Activated CD4-positive, alpha-beta T cell treated with anti-CD3 and anti-CD28 coated beads, Interleukin-10, Interleukin-2, amounts not matched to agents 100 ng/mL and 50 ng/mL, durations not matched to agents 16 hours and 8 hours (primary cell): Measurements from ENCODE around the gene RBM42.
"Not testable (repeated sequence)": the region's sequence is repeated elsewhere in the genome, so short reads cannot be mapped to it uniquely, and the experiment has no call there.

ENCODE experiments used
- DNase-seq: peaks from one replicate; pipeline ENCODE4 v3.0.0-alpha.2; 2020

The RBM42 gene, protein sequence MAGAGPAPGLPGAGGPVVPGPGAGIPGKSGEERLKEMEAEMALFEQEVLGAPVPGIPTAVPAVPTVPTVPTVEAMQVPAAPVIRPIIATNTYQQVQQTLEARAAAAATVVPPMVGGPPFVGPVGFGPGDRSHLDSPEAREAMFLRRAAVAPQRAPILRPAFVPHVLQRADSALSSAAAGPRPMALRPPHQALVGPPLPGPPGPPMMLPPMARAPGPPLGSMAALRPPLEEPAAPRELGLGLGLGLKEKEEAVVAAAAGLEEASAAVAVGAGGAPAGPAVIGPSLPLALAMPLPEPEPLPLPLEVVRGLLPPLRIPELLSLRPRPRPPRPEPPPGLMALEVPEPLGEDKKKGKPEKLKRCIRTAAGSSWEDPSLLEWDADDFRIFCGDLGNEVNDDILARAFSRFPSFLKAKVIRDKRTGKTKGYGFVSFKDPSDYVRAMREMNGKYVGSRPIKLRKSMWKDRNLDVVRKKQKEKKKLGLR

DNA sequence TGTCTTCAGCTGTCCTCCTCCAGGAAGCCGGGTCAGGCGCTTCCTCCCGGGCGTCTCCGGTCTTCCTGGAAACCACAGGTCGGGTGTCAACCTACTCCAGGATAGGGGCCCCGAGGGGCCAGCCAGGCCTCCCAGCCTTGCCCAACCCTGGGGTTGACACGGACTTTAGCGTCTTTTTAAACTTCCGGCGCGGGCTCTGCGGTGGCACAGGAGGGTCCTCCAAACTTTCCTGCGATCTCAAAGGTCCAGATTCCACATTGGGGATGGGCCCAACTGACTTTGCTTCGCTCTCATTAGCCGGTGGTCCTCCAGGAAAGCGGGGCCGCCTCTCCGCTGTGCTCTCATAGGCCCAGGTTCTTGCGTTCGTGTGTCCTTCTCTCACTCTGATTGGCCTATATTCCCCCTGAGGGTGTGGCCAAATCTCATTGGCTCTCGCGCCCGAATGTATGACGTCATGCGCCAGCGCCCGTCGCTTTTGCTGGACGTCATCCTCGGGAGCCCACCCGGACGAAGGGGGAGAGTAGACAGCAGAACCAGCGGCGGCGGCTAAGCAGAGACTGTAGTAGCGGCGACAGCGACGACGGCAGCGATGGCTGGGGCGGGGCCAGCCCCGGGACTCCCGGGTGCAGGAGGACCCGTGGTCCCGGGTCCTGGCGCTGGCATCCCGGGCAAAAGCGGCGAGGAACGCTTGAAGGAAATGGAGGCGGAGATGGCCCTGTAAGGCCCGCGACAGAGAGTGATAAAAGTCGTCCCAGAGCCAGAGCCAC, at the start of gene RBM42:
TSS of gene RBM42 (plus strand) at position 472 of the 767 bp plus-strand sequence. CDS start at position 590, 118 bp downstream.
- peak; percentile 99 for DNase-seq

DNA sequence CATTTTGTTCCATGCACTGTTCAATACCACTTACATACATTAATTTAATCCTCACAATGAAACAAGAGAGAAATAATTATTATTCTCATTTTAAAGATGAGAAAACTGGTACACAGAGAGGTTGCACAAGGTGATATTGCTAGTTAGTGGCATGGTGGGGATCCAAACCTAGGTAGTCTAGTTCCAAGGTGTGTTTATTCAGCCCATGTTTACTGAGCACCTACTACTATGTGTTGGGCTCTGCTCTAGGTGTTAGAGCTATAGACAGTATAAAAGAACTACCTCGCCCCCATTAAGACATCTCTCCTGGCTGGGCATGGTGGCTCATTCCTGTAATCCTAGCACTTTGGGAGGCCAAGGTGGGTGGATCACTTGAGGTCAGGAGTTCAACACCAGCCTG, 46.1 kb upstream of the RBM42 start:
- DNase-seq, result no peak

DNA sequence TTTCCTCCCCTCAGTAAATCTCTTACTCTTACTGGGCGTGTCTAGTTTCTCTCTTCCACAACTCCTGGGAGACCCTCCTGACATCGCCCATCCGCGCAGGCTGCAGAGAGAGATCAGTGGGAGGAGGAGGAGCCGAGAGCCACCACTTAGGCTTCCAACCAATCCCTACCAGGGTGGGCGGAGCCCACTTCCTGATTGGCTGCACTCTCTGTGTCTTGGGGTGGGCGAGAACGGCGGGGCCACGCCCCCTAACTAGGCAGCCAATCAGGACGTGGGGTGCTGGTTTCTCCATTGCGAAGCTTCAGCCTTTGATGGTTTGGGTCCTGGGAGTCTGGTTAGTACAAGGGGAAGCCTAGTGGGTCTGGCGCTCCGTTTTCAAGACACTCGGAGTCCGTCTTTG, 43.0 kb upstream of the RBM42 start, which contains the start of gene PMIS2:
TSS of gene PMIS2 (plus strand) at position 326 of the 400 bp plus-strand sequence. CDS start 87 bp downstream, outside the sequence.
- peak; percentile 16 for DNase-seq

DNA sequence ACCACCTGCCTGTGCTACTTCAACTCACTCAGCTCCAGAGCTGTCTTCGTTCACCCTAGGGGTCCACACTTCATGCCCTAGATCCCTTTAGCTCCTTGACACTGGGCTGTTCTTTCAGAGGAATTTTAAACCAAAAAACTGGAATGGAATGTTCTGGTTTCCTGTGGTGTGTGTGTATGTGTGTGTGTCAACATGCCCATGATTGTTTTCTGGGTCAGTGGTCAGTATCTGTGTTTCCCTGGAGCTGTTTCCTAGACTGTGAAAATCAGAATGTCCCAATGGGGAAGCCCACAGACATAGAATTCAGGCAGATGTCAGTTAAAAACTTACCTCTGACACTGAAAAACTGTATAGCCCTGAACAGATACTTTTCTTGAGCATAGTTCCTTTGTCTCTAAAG, 41.5 kb upstream of the RBM42 start:
- no peak for DNase-seq

DNA sequence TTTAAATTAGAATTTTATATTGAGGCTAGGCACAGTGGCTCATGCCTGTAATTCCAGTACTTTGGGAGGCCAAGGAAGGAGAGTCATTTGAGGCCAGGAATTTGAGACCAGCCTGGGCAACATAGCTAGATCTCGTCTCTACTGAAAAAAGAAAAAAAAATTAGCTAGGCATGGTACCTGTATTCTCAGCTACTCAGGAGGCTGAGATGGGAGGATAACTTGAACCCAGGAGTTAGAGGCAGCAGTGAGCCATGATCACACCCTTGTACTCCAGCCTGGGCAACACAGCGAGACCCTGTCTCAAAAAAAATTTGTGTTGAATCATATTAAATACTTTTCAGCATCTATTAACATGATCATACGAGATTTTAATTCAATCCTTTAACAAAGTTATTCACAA, 38.0 kb upstream of the RBM42 start:
- DNase-seq, result no peak

DNA sequence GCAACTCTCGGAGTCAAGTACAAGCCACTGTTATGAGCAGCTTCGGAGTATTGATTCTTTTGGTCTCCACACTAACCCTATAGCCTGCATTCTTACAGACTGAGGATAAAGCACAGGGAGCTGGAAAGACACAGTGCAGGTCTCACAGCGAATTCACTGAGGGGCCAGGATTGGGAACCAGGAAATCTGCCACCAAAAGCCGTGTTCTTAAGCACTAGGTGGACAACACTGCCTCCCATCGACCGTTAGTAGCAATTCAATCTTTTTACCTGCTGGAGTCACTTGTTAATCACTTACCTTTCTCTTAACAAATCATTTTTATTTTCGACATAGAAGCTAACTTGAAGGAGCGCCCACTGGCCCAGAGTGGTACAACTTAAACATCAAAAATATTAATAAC, 36.6 kb upstream of the RBM42 start:
- DNase-seq, result peak; percentile 41

DNA sequence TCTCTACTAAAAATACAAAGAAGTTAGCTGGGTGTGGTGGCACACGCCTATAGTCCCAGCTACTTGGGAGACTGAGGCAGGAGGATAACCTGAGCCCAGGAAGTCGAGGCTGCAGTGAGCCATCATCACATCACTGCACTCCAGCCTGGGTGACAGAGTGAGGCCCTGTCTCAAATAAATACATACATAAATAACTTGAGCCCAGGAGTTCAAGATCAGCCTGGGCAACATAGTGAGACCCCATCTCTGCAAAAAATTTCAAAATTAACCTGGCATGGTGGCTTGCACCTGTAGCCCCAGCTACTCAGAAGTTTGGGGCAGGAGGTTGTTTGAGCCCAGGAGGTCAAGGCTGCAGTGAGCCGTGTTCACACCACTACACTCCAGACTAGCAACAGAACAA, 33.8 kb upstream of the RBM42 start:
- DNase-seq, result not testable (repeated sequence)

DNA sequence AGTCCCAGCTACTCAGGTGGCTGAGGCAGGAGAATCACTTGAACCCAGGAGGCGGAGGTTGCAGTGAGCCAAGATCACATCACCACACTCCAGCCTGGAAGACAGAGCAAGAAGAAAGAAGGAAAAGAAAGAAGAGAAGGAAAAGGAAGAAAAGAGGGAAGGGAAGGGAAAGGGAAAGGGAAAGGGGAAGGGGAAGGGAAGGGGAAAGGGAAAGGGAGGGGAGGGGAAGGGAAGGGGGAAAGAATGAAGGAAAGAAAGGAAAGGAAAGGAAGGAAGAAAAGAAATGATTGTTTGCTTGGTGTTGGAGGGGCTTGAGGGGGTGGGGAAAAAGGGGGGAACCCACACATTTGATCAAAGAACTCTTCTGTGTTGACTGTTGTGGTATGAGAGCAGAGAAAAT, 32.9 kb upstream of the RBM42 start:
- DNase-seq, result no peak

DNA sequence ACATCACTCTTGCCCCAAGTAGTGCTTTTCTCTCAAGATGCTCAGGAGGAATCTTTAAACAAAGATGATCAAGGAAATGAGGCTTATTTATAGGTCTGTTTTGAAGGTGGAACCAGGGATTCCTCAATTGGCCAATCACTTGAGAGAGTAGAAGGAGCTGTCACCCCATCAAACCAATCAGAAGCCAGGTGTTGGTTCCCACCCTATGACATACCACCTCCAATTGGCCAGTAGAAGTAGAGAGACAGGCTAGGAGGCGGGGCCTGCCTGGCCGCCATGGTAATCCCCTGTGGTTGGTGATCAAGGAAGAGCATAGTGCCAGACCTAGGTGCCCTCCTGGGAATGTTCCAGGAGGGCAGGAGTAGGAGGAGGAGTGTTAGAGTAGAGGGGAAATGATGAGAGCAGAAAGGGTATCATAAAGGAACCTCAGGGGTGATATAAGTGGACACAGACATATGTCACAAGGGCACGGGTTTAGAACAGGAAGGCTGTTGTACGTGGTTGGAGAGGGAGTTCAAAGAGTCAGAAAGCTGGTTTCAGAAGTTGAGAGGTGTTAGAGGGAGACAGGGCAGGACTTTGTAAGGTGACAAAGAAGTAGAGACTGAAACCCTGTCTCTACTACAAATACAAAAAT, 32.4 kb upstream of the RBM42 start:
- DNase-seq, result peak; percentile 31

DNA sequence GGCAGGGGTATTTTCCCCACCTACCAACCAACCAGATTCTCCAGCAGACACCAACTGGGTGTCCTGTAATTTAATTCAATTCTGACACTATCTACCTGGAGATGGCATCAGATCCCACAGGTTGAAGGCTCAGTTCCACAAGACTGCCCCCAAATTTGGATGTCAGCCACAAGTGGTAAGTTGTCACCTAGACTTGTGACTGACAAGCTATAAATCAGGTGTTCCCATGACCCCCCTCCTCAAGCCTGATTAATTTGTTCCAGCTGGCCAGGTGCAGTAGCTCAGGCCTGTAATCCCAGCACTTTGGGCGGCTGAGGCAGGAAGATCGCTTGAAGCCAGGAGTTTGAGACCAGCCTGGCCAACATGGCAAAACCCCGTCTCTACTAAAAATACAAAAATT, 26.9 kb upstream of the RBM42 start:
- no peak for DNase-seq

DNA sequence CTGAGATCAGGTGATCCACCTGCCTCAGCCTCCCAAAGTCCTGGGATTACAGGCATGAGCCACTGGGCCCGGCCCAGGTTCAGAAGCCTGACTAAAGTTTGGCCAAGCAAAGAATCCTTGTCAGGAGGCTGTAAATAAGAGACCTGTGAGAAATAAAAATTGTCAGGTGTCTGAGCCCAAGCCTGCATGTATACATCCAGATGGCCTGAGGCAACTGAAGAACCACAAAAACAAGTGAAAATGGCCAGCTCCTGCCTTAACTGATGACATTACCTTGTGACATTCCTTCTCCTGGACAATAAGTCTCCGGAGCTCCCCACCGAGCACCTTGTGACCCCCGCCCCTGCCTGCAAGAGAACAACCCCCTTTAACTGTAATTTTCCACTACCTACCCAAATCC, 24.4 kb upstream of the RBM42 start:
- not testable (repeated sequence) for DNase-seq

DNA sequence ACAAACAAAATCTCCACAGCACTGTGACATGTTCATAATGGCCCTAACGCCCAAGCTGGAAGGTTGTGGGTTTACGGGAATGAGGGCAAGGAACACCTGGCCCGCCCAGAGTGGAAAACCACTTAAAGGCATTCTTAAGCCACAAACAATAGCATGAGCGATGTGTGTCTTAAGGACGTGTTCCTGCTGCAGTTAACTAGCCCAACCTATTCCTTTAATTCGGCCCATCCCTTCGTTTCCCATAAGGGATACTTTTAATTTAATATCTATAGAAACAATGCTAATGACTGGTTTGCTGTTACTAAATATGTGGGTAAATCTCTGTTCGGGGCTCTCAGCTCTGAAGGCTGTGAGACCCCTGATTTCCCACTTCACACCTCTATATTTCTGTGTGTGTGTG, 21.7 kb upstream of the RBM42 start:
- not testable (repeated sequence) for DNase-seq

DNA sequence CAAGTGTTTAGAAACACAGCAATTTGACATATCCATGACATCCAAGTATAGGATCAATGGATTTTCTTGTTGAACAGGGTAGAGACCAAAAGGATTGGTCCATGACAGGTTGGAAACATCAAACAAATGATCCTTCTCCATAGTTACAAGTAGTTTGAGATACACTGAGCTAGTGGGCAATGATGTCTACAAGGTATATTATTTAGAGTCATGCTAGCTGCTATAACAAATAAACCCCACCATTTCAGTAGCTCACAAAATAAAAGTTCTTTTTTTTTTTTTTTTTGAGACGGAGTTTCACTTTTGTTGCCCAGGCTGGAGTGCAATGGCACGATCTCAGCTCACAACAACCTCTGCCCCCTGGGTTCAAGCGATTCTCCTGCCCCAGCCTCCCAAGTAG, 21.2 kb upstream of the RBM42 start:
- DNase-seq, result no peak

DNA sequence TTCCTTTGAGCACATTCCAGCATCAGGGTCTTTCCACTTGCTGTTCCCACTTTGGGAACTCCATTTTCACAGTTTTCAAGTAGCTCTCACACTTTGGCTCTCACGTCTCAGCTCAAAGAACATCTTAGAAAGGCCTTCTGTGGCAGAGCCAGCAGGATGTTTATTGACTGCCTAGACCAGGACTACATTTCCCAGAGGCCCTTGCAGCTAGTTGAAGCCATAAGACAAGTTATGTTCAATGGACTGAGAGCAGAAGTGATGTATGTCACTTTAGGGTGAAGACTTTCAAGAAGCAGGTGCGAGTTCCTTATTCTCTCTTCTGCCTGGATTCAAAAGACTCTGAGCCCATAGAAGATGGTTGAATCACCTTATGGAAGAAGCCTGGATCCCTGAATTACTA, 20.6 kb upstream of the RBM42 start:
- DNase-seq, result no peak

DNA sequence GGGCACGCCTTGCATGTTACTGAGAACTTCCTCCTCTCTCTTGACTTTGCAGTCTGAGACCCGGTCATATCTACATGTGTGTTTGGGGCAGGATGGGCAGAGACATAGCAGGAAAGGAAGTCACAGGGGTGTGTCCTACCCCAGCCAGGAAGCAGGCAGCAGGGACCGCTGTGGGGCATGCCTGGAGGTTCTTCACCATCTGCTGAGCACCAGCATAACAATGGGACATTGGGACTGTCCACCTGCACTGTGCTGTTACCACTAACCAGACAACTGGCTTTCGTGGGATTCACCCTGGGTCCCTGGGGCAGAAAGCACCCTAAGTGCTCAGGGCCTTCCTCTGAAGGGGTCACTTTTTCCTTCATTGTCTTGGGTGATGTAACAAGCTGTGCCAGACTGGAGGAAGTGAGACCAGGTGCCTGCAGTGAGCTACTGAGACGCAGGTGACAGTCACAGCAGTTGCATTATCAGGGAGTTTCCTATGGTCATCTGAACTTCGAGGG, 18.9 kb upstream of the RBM42 start:
- peak; percentile 38 for DNase-seq

DNA sequence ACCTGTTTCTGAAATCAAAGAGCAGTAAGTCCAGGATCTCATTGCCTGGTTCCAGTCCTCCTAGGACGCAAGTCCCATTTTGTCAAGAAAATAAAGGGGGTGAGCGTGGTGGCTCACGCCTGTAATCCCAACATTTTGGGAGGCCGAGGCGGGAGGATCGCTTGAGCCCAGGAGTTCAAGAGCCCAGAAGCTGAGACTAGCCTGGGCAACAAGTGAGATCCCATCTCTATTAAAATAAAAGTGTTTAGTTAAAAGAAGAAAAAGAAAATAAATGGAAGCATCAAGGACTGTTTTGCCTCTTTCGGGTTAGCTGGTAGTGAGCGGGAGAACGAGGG, 16.6 kb upstream of the RBM42 start:
- DNase-seq, result no peak

DNA sequence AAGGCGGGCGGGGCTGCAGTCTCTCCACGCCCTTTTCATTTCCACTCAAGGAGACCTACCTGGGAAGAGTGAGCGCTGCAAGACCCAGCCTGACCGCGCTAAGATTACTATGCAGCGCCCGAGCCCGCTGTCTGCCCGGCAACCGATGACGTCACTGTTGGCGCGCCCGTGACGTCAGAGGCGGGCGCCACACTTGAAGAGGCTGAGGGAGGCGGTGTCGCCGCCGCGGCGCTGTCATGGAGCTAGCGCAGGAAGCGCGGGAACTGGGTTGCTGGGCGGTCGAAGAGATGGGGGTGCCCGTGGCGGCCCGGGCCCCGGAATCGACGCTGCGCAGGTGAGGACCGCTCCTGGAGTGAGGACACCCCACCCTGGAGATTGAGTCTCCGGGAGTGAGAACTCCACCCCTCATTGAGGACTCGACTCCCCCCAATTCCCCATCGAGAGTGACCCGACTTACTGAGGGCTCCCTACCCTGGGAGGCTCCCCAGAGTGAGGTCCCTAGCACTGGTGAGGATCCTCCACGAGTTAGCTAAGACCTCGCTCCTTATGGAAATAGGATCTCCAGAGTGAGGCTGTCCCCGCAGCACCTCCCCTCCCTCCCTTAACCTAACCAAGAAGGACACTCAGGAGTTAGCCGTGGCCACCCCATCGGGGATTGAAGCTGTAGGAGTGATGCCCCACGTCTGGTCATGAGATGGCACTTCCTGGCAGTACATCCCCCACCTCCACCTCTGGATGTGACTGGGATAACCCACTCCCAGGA, 16.1 kb upstream of the RBM42 start, which contains the start of gene HAUS5:
TSS of gene HAUS5 (plus strand) at position 177 of the 763 bp plus-strand sequence. CDS start at position 237, 60 bp downstream.
- peak; percentile 97 for DNase-seq

DNA sequence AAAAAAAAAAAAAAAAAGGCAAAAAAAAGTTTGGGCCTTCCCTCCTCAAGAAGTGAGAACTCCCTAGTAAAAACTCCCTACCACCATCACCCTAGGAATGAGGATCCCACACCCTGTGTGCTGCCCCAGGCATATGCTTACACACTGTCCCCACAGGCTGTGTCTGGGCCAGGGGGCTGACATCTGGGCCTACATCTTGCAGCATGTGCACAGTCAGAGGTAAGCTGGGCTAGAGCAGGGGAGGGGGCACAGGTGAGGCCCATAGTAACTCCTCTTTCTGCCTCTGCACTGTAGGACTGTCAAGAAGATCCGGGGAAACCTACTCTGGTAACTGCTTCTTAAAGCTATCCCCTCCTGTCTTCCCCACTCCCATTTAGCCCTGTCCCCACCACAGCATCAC, 15.3 kb upstream of the RBM42 start:
- DNase-seq, result no peak

DNA sequence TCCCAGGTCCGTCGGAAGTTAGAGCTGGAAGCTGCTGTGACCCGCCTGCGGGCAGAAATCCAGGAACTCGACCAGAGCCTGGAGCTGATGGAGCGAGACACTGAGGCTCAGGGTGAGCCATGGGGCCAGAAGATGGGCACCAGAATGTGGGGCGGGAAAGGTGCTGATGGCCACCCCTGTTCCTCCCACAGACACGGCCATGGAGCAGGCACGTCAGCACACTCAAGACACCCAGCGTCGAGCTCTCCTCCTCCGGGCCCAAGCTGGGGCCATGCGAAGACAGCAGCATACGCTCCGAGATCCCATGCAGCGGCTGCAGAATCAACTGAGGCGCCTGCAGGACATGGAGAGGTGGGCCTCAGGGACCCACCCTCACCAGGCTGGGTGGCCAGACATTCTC, 13.8 kb upstream of the RBM42 start:
- DNase-seq, result no peak

DNA sequence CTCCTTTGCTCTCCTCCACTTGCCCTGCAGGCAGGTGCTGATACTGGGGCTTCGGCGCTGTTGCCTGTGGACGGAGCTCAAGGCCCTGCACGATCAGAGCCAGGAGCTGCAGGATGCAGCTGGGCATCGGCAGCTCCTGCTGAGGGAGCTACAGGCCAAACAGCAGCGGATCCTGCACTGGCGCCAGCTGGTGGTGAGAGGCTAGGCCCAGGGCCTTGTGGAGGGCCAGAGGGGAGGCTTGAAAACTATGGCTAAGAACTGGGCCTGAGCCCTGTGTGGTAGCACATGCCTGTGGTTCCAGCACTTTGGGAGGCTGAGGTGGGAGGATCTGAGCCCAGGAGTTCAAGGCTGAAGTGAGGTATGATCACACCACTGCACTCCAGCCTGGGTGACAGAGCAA, 10.0 kb upstream of the RBM42 start:
- DNase-seq, result no peak

DNA sequence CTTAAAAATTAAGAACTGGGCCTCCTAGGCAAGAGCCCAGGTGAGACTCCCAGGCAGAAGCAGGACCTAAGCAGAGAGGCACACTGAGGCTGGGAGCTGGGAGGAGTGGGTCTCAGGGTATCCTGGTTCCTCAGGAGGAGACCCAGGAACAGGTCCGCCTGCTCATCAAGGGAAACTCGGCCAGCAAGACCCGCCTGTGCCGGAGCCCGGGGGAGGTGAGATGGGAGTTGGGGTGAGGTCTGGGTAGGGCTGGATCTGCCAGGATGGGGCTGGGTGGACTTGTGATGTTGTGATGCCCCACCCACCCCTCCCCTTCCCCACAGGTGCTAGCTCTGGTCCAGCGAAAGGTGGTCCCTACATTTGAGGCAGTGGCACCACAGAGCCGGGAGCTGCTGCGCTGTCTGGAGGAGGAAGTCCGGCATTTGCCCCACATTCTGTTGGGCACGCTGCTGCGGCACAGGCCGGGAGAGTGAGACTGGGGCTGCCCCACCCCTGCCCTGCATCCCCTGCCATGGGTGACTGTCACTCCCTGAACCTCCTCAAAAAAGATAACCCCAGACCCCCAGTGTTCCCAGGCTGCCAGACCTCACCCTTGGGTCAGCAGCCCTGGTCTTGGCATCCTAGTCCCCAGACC, 9.4 kb upstream of the RBM42 start:
- DNase-seq, result no peak

DNA sequence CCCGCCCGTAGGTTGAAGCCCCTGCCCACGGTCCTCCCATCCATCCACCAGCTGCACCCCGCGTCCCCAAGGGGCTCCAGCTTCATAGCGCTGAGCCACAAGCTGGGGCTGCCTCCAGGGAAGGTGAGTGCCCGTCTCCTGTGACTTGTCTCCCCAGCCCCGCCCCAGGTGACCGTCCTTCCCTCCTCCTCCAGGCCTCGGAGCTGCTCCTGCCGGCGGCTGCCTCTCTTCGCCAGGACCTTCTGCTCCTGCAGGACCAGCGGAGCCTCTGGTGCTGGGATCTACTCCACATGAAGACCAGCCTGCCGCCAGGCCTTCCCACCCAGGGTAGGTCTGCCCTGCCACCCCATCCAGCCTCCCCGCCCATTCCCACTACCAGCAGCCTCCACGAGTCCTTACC, 8.8 kb upstream of the RBM42 start:
- no peak for DNase-seq
